PFSK-1 (cell line): ENCODE data around the gene SULF2.

Experiments used
- FOXP2 ChIP-seq: optimal IDR thresholded peaks from 2 replicates; pipeline ENCODE3; 2011; ENCODE audit warnings: borderline replicate concordance, control low read depth, inconsistent platforms; ENCODE audit not compliant: insufficient read depth; ENCODE audit errors: extremely low read length, extremely low read depth
- POLR2AphosphoS5 ChIP-seq: IDR thresholded peaks from 2 replicates; pipeline ENCODE4 v1.6.1; 2012; ENCODE audit warnings: low read depth, mild to moderate bottlenecking, control low read depth, low read length, moderate library complexity
- REST ChIP-seq, 2 experiments: IDR thresholded peaks; 2 replicates each; pipeline versions ENCODE4 v1.6.1 to v1.8.0; 2011 to 2012; ENCODE audit warnings: low read depth in 2 of 2, low read length in 2 of 2, control low read depth in 1 of 2, inconsistent platforms in 1 of 2, mild to moderate bottlenecking in 1 of 2, moderate library complexity in 1 of 2; ENCODE audit not compliant: insufficient read depth in 1 of 2
- SIN3A ChIP-seq: IDR thresholded peaks from 2 replicates; pipeline ENCODE4 v1.6.1; 2012; ENCODE audit warnings: mild to moderate bottlenecking, low read length, moderate library complexity, borderline replicate concordance; ENCODE audit not compliant: insufficient read depth
- TAF1 ChIP-seq: IDR thresholded peaks from 2 replicates; pipeline ENCODE4 v1.6.1; 2012; ENCODE audit warnings: low read length, control low read depth, borderline replicate concordance; ENCODE audit not compliant: insufficient read depth

- TF ChIP-seq REST (IDR thresholded peaks at IDR 0.05; ENCODE audit: insufficient read depth in 1 of 2, low read depth in 2 of 2, low read length in 2 of 2) (no peak), SIN3A (no peak), POLR2AphosphoS5 (no peak), TAF1 (no peak), FOXP2 (no peak)
Measured at GRCh38 chr20:47629907-47630306, 155.4 kb downstream of the SULF2 start.
